DOHH2 (cell line): ENCODE data around the gene ODAD2.

Source experiments
- H3F3A ChIP-seq: fragments of 200-600 bp; sonication (generic), shearing (Covaris generic); 2 replicates; pipeline ENCODE4 v1.6.0; 2016; ENCODE audit warnings: antibody characterized with exemption, mild to moderate bottlenecking; ENCODE audit not compliant: control insufficient read depth, insufficient read depth
- H3K27ac ChIP-seq: fragments of 200-600 bp; sonication (generic); 2 replicates; pipeline ENCODE4 v1.5.1; 2014; ENCODE audit warnings: low read depth, mild to moderate bottlenecking, low read length, moderate library complexity
- H3K27me3 ChIP-seq: fragments of 200-600 bp; sonication (generic); 2 replicates; pipeline ENCODE4 v1.6.1; 2014; ENCODE audit warnings: mild to moderate bottlenecking, low read length, mixed read lengths; ENCODE audit not compliant: control insufficient read depth
- H3K36me3 ChIP-seq: fragments of 200-600 bp; sonication (generic); 2 replicates; pipeline ENCODE4 v1.6.1; 2014; ENCODE audit warnings: mild to moderate bottlenecking, low read length, moderate library complexity, mixed read lengths; ENCODE audit not compliant: control insufficient read depth
- H3K4me1 ChIP-seq: fragments of 200-600 bp; sonication (generic); 2 replicates; pipeline ENCODE4 v1.6.1; 2014; ENCODE audit warnings: mild to moderate bottlenecking, low read length, mixed read lengths; ENCODE audit not compliant: control insufficient read depth
- H3K4me2 ChIP-seq: fragments of 200-600 bp; sonication (generic); 2 replicates; pipeline ENCODE4 v1.6.0; 2014; ENCODE audit warnings: mild to moderate bottlenecking, low read length, moderate library complexity
- H3K4me3 ChIP-seq: fragments of 200-600 bp; sonication (generic); 2 replicates; pipeline ENCODE4 v1.5.1; 2014; ENCODE audit warnings: mild to moderate bottlenecking, low read length, mixed read lengths
- H3K79me2 ChIP-seq: fragments of 200-600 bp; sonication (generic); 2 replicates; pipeline ENCODE4 v1.6.1; 2014; ENCODE audit warnings: mild to moderate bottlenecking, low read length, mixed read lengths; ENCODE audit not compliant: control insufficient read depth
- H3K9me2 ChIP-seq: fragments of 200-600 bp; sonication (generic); replicated peaks from 2 replicates; pipeline ENCODE4 v1.6.1; 2014; ENCODE audit warnings: mild to moderate bottlenecking, low read length, mixed read lengths; ENCODE audit not compliant: control insufficient read depth
- H3K9me3 ChIP-seq: fragments of 200-600 bp; sonication (generic); 2 replicates; pipeline ENCODE4 v1.6.1; 2014; ENCODE audit warnings: antibody characterized with exemption, low read length, mixed read lengths; ENCODE audit not compliant: control insufficient read depth, insufficient read depth
- H4K20me1 ChIP-seq: fragments of 200-600 bp; sonication (generic); 2 replicates; pipeline ENCODE4 v1.6.0; 2014; ENCODE audit warnings: low read depth, mild to moderate bottlenecking, antibody characterized with exemption, low read length, moderate library complexity; ENCODE audit not compliant: control insufficient read depth, insufficient read depth
- CTCF ChIP-seq: fragments of 200-600 bp; sonication (generic); IDR thresholded peaks from one replicate; pipeline ENCODE4 v1.5.1; 2014; ENCODE audit warnings: antibody characterized with exemption, mild to moderate bottlenecking, low read depth, low read length; ENCODE audit not compliant: poor library complexity, severe bottlenecking
- EZH2phosphoT487 ChIP-seq: fragments of 200-600 bp; sonication (generic); IDR thresholded peaks from 2 replicates; pipeline ENCODE4 v1.6.1; 2017; ENCODE audit warnings: borderline replicate concordance, mild to moderate bottlenecking, antibody characterized with exemption, low read length, moderate library complexity, mixed read lengths

The ODAD2 gene

GRCh38 chr10:27948186-27948585 is 50.7 kb downstream of the ODAD2 start:
- H3K4me2 ChIP-seq, result no peak overlapping the region
- H3K9me3 ChIP-seq, result no peaks in the 10 kb centered on the region
- no peaks in the 10 kb centered on the region for H3K27me3 ChIP-seq
- H3K27ac ChIP-seq, result no peak overlapping the region
- no peaks in the 10 kb centered on the region for H3F3A ChIP-seq
- TF ChIP-seq CTCF, result no peak
- TF ChIP-seq EZH2phosphoT487, result no peak
- no peaks in the 10 kb centered on the region for H3K36me3 ChIP-seq
- no peaks in the 10 kb centered on the region for H3K9me2 ChIP-seq
- H3K79me2 ChIP-seq, result no peaks in the 10 kb centered on the region
- H3K4me3 ChIP-seq, result no peak overlapping the region
- no peaks in the 10 kb centered on the region for H3K4me1 ChIP-seq
- no peaks in the 10 kb centered on the region for H4K20me1 ChIP-seq

GRCh38 chr10:27947540-27947939 is 51.3 kb downstream of the ODAD2 start:
- no peak overlapping the region for H3K4me3 ChIP-seq
- no peaks in the 10 kb centered on the region for H3K4me1 ChIP-seq
- no peaks in the 10 kb centered on the region for H4K20me1 ChIP-seq
- no peaks in the 10 kb centered on the region for H3K36me3 ChIP-seq
- H3K4me2 ChIP-seq, result no peak overlapping the region
- TF ChIP-seq EZH2phosphoT487, result no peak
- TF ChIP-seq CTCF, result no peak
- H3K9me2 ChIP-seq, result no peaks in the 10 kb centered on the region
- no peaks in the 10 kb centered on the region for H3K27me3 ChIP-seq
- no peaks in the 10 kb centered on the region for H3K9me3 ChIP-seq
- H3K27ac ChIP-seq, result no peak overlapping the region
- no peaks in the 10 kb centered on the region for H3K79me2 ChIP-seq
- H3F3A ChIP-seq, result no peaks in the 10 kb centered on the region

GRCh38 chr10:27944005-27944404 is 54.9 kb downstream of the ODAD2 start:
- Histone ChIP-seq H3K27me3 (no peaks in the 10 kb centered on the region), H3K4me1 (no peaks in the 10 kb centered on the region), H3K4me3 (no peak overlapping the region), H3K4me2 (no peak overlapping the region), H3K9me2 (no peaks in the 10 kb centered on the region), H3K79me2 (no peaks in the 10 kb centered on the region), H3K36me3 (no peaks in the 10 kb centered on the region), H3F3A (no peaks in the 10 kb centered on the region), H3K9me3 (no peaks in the 10 kb centered on the region), H4K20me1 (no peaks in the 10 kb centered on the region), H3K27ac (no peak overlapping the region)
- TF ChIP-seq CTCF (no peak), EZH2phosphoT487 (no peak)

GRCh38 chr10:27914888-27915287 is 84.0 kb downstream of the ODAD2 start:
- no peaks in the 10 kb centered on the region for H3F3A ChIP-seq
- H3K27ac ChIP-seq, result no peak overlapping the region
- H3K4me2 ChIP-seq, result no peak overlapping the region
- no peaks in the 10 kb centered on the region for H3K9me2 ChIP-seq
- H3K27me3 ChIP-seq, result no peaks in the 10 kb centered on the region
- H3K36me3 ChIP-seq, result no peaks in the 10 kb centered on the region
- no peak for TF ChIP-seq EZH2phosphoT487
- no peak for TF ChIP-seq CTCF
- no peaks in the 10 kb centered on the region for H3K79me2 ChIP-seq
- H4K20me1 ChIP-seq, result no peaks in the 10 kb centered on the region
- H3K4me1 ChIP-seq, result no peaks in the 10 kb centered on the region
- H3K4me3 ChIP-seq, result no peak overlapping the region
- no peaks in the 10 kb centered on the region for H3K9me3 ChIP-seq
